RWPE2 (cell line): Measurements from ENCODE around the gene MAML1.

Source experiments
- ATAC-seq: fragments of 200-7000 bp; cut with Tn5 transposase; 3 replicates; pipeline ENCODE4 v1.9.1; 2021; ENCODE audit warnings: low read depth
- DNase-seq: peaks from one replicate; pipeline ENCODE4 v3.0.0-alpha.2; 2020; ENCODE audit warnings: low spot score
- H3K27ac ChIP-seq: fragments of 450-650 bp; 2 replicates; pipeline ENCODE4 v1.5.1; 2017; ENCODE audit warnings: mild to moderate bottlenecking; ENCODE audit not compliant: poor library complexity, severe bottlenecking
- H3K27me3 ChIP-seq: fragments of 250-450 bp; sonication (Bioruptor Pico); 2 replicates; pipeline ENCODE4 v1.5.1; 2021; ENCODE audit warnings: mild to moderate bottlenecking, moderate library complexity; ENCODE audit not compliant: insufficient read depth, poor library complexity, severe bottlenecking
- H3K36me3 ChIP-seq: fragments of 250-450 bp; sonication (Bioruptor Pico); 2 replicates; pipeline ENCODE4 v1.5.1; 2020; ENCODE audit warnings: low read depth, mild to moderate bottlenecking, moderate library complexity
- H3K4me1 ChIP-seq: fragments of 250-450 bp; sonication (Bioruptor Pico); 2 replicates; pipeline ENCODE4 v1.5.1; 2021; ENCODE audit warnings: mild to moderate bottlenecking, moderate library complexity; ENCODE audit not compliant: insufficient read depth, poor library complexity, severe bottlenecking
- H3K4me3 ChIP-seq: fragments of 250-450 bp; sonication (Bioruptor Pico); 2 replicates; pipeline ENCODE4 v1.5.1; 2021; ENCODE audit warnings: mild to moderate bottlenecking, moderate library complexity; ENCODE audit not compliant: severe bottlenecking
- H3K9me3 ChIP-seq: fragments of 250-450 bp; sonication (Bioruptor Pico); 2 replicates; pipeline ENCODE4 v1.5.1; 2021; ENCODE audit warnings: mild to moderate bottlenecking, moderate library complexity; ENCODE audit not compliant: severe bottlenecking
- TF ChIP-seq, protein P1 (sequence below): fragments of 450-650 bp; IDR thresholded peaks from one replicate; pipeline ENCODE4 v1.5.1; 2017; ENCODE audit warnings: mild to moderate bottlenecking, moderate library complexity; ENCODE audit not compliant: poor library complexity, severe bottlenecking

MAML1 gene

DNA sequence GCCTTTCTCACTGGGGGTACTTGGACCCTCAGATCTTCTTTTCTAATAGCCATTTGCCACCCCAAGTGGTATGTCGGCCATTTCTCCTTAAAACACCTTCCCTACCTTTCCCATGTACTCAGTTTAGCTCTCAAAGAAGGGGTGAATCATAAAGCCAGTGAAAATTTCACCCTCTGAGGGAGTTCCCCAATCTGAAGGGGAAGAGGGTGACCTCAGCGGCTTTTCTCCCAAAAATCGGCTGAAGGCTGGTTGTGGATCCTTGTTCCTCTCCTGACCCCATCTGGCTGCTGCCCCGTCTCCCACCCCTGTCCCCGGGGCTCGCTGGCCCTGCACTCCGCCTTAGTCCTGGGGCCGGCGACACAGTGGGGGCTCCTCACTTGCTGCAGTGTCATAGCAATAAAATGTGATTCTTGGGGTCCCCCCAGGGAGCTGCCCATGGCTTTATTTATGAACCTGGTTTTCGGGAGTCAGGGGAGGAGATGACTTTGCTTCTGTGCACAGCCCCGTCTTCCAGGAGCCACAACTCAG is 43.9 kb downstream of the MAML1 start:
- peaks cover 61% of the 10 kb centered on the region for H3K36me3 ChIP-seq
- no peak overlapping the region for H3K27ac ChIP-seq
- ATAC-seq, result no peak

DNA sequence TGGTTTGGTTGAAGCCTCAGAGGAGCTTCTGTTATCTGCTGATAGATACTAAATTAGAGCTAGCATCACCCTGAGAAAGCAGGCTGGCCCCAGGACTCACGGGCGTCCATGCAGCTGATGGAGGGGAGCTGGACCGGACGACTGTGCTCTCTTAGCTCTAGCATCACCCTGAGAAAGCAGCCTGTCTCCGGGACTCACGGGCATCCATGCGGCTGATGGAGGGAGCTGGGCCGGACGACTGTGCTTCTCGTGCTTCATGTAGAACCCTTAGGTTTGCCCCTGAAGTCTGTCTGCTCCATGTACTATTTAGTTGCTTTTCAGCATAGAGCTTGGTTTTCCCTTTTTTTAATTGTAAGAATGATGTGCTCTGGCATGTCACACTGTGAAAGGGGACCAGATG is 44.8 kb downstream of the MAML1 start:
- Histone ChIP-seq H3K36me3 (peaks cover 51% of the 10 kb centered on the region), H3K27ac (no peak overlapping the region)
- no peak for ATAC-seq

More for the DNA sequence above, 43.9 kb downstream of the MAML1 start:
- Histone ChIP-seq H3K9me3 (no peaks in the 10 kb centered on the region), H3K4me1 (no peaks in the 10 kb centered on the region), H3K4me3 (no peak overlapping the region), H3K27me3 (no peaks in the 10 kb centered on the region)
- TF ChIP-seq, protein P1, sequence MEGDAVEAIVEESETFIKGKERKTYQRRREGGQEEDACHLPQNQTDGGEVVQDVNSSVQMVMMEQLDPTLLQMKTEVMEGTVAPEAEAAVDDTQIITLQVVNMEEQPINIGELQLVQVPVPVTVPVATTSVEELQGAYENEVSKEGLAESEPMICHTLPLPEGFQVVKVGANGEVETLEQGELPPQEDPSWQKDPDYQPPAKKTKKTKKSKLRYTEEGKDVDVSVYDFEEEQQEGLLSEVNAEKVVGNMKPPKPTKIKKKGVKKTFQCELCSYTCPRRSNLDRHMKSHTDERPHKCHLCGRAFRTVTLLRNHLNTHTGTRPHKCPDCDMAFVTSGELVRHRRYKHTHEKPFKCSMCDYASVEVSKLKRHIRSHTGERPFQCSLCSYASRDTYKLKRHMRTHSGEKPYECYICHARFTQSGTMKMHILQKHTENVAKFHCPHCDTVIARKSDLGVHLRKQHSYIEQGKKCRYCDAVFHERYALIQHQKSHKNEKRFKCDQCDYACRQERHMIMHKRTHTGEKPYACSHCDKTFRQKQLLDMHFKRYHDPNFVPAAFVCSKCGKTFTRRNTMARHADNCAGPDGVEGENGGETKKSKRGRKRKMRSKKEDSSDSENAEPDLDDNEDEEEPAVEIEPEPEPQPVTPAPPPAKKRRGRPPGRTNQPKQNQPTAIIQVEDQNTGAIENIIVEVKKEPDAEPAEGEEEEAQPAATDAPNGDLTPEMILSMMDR, result no peak
- peak; percentile 53 for DNase-seq

DNA sequence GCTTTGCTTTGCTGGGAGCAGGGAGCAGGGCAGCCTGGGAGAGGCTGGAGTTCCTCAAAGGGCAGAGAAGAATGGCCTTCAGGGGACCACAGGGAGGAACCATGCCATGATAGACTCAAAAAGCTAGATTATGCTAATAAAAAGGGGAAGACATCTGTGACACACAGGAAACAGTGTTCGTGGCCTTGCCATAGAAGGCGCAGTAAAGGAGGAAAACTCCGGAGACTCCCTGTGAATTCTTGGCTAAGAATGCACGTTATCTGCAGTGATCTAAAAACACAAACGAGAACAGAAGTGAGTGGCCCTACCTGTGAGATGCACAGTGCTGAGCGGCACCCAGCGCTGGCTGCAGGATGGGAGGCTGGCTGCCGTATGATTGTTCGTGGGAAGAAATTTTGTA is 45.3 kb downstream of the MAML1 start:
- no peak for DNase-seq
- TF ChIP-seq, protein P1, result no peak
- peaks cover 46% of the 10 kb centered on the region for H3K36me3 ChIP-seq

More for the DNA sequence above, 44.8 kb downstream of the MAML1 start:
- peak; percentile 38 for DNase-seq
- H3K9me3 ChIP-seq, result no peaks in the 10 kb centered on the region
- no peak overlapping the region for H3K4me3 ChIP-seq
- TF ChIP-seq, protein P1, result no peak
- no peaks in the 10 kb centered on the region for H3K4me1 ChIP-seq
- no peaks in the 10 kb centered on the region for H3K27me3 ChIP-seq

DNA sequence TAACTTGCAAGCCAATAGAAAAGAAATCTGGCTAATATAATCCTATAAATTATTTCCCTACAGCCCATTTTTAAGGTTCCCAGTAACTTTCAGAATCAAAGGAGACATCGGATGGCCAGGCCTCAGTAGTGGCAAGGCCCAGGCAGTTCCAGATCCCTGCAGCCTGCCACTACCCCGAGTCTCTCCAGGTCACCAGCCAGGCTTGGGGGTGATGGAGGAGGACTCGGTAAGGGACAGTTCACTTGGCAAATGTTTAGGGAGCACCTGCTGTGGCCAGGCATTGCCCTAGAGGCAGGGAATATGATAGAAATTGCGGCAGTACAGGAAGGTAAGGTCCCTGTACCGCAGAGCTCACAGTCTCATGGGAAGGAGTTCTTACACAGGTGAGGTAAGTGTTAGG is 46.0 kb downstream of the MAML1 start:
- H3K4me1 ChIP-seq, result no peaks in the 10 kb centered on the region
- no peak overlapping the region for H3K4me3 ChIP-seq
- peaks cover 39% of the 10 kb centered on the region for H3K36me3 ChIP-seq
- H3K9me3 ChIP-seq, result no peaks in the 10 kb centered on the region
- H3K27ac ChIP-seq, result no peak overlapping the region
- TF ChIP-seq, protein P1, result no peak
- H3K27me3 ChIP-seq, result no peaks in the 10 kb centered on the region
- ATAC-seq (no peak), DNase-seq (peak; percentile 45)

More for the DNA sequence above, 45.3 kb downstream of the MAML1 start:
- no peak overlapping the region for H3K4me3 ChIP-seq
- ATAC-seq, result no peak
- no peaks in the 10 kb centered on the region for H3K9me3 ChIP-seq
- no peaks in the 10 kb centered on the region for H3K27me3 ChIP-seq
- no peak overlapping the region for H3K27ac ChIP-seq
- H3K4me1 ChIP-seq, result no peaks in the 10 kb centered on the region

DNA sequence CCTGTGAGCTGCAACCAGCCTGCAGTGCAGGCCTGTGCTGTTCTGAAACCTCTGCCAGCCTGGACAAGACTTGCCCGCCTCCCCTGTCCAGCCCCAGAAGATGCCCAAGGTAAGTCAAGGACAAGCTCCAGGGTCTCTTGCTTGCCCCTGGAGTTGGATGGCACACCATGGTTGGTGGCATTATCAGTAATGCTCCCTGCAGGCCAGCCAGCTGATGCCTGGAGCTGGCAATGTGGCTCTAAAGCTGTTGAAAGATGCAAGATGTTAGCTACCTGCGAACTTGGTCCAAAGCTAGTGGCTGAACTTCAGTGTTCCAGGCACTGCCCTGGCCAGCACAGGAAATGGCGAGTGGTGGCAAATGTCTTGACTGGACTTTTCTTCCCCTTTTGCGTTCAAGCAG is 47.2 kb downstream of the MAML1 start:
- H3K27ac ChIP-seq, result no peak overlapping the region
- DNase-seq (peak; percentile 35), ATAC-seq (no peak)
- peaks cover 30% of the 10 kb centered on the region for H3K36me3 ChIP-seq
- no peaks in the 10 kb centered on the region for H3K9me3 ChIP-seq
- no peak overlapping the region for H3K4me3 ChIP-seq
- no peaks in the 10 kb centered on the region for H3K27me3 ChIP-seq
- TF ChIP-seq, protein P1, result no peak
- H3K4me1 ChIP-seq, result no peaks in the 10 kb centered on the region
